ENCODE data around the gene ATN1. TPM values are rescaled to one million over a fixed set of nuclear protein-coding genes. Genes with fewer than 3 reads are reported as not detected.

ATN1 gene
- total and polyA plus RNA-seq, 2 donors from 2014 or later, result 34.2 to 119 TPM

GRCh38 chr12:6947615-6948014, 19.9 kb downstream of the ATN1 start:
- no peaks in the 10 kb centered on the region for H3K36me3 ChIP-seq (ENCODE audit: control insufficient read depth in 2 of 3, insufficient read depth in 3 of 3, low read length in 3 of 3)
- DNase-seq (peak in 1 of 5 donors; percentile 37), FAIRE-seq (no peak)
- peaks cover 0 to 23% (median 21%) of the 10 kb centered on the region in 3 donors for H3K4me1 ChIP-seq (ENCODE audit: control insufficient read depth in 2 of 3, insufficient read depth in 2 of 3, low read depth in 1 of 3, low read length in 3 of 3)
- no peaks in the 10 kb centered on the region for H3K9me3 ChIP-seq (ENCODE audit: control insufficient read depth in 2 of 3, insufficient read depth in 1 of 3, low read length in 3 of 3)
- no peak overlapping the region for H3K4me3 ChIP-seq (ENCODE audit: low read length in 3 of 3)
- H3K27me3 ChIP-seq (ENCODE audit: control insufficient read depth, insufficient read depth, low read length), result no peaks in the 10 kb centered on the region
- H3K9ac ChIP-seq (ENCODE audit: low read length in 3 of 3), result no peak overlapping the region
- H3K27ac ChIP-seq (ENCODE audit: low read depth in 2 of 2, low read length in 2 of 2), result no peak overlapping the region
- no peak for TF ChIP-seq CTCF (IDR thresholded peaks at IDR 0.05; ENCODE audit: borderline replicate concordance, extremely low read depth, insufficient read depth)
- intact Hi-C loops (cut with DNase I), result loop anchor here (10.0 kb wide), 1 partner anchor 147 kb away; the partner anchor contains the start of gene C1R

GRCh38 chr12:6948873-6949594, 21.3 kb downstream of the ATN1 start:
- no peaks in the 10 kb centered on the region for H3K9me3 ChIP-seq (ENCODE audit: control insufficient read depth in 2 of 3, insufficient read depth in 1 of 3, low read length in 3 of 3)
- H3K27ac ChIP-seq (ENCODE audit: low read depth in 2 of 2, low read length in 2 of 2), result peak overlapping the region in 1 of 2 donors; percentile 40
- H3K9ac ChIP-seq (ENCODE audit: low read length in 3 of 3), result no peak overlapping the region
- no peak overlapping the region for H3K4me3 ChIP-seq (ENCODE audit: low read length in 3 of 3)
- no peak for TF ChIP-seq CTCF (IDR thresholded peaks at IDR 0.05; ENCODE audit: borderline replicate concordance, extremely low read depth, insufficient read depth)
- DNase-seq (peak in 1 of 5 donors; percentile 59), FAIRE-seq (no peak)
- peaks cover 0 to 21% (median 18%) of the 10 kb centered on the region in 3 donors for H3K4me1 ChIP-seq (ENCODE audit: control insufficient read depth in 2 of 3, insufficient read depth in 2 of 3, low read depth in 1 of 3, low read length in 3 of 3)
- H3K27me3 ChIP-seq (ENCODE audit: control insufficient read depth, insufficient read depth, low read length), result no peaks in the 10 kb centered on the region
- intact Hi-C loops (cut with DNase I), result loop anchor here (10.0 kb wide), 1 partner anchor 146 kb away; the partner anchor contains the start of gene C1R
- no peaks in the 10 kb centered on the region for H3K36me3 ChIP-seq (ENCODE audit: control insufficient read depth in 2 of 3, insufficient read depth in 3 of 3, low read length in 3 of 3)

GRCh38 chr12:6950401-6950801, 22.6 kb downstream of the ATN1 start:
- H3K27me3 ChIP-seq (ENCODE audit: control insufficient read depth, insufficient read depth, low read length), result no peaks in the 10 kb centered on the region
- H3K9ac ChIP-seq (ENCODE audit: low read length in 3 of 3), result no peak overlapping the region
- peaks cover 0 to 16% (median 11%) of the 10 kb centered on the region in 3 donors for H3K4me1 ChIP-seq (ENCODE audit: control insufficient read depth in 2 of 3, insufficient read depth in 2 of 3, low read depth in 1 of 3, low read length in 3 of 3)
- no peak overlapping the region for H3K4me3 ChIP-seq (ENCODE audit: low read length in 3 of 3)
- H3K9me3 ChIP-seq (ENCODE audit: control insufficient read depth in 2 of 3, insufficient read depth in 1 of 3, low read length in 3 of 3), result no peaks in the 10 kb centered on the region
- FAIRE-seq, result no peak
- H3K27ac ChIP-seq (ENCODE audit: low read depth in 2 of 2, low read length in 2 of 2), result no peak overlapping the region
- peak in 1 of 5 donors; percentile 27 for DNase-seq
- no peaks in the 10 kb centered on the region for H3K36me3 ChIP-seq (ENCODE audit: control insufficient read depth in 2 of 3, insufficient read depth in 3 of 3, low read length in 3 of 3)
- intact Hi-C loops (cut with DNase I), result no loop called here
- no peak for TF ChIP-seq CTCF (IDR thresholded peaks at IDR 0.05; ENCODE audit: borderline replicate concordance, extremely low read depth, insufficient read depth)

All from kidney (tissue), 14 donors.